IPS-NIHi7 (cell line): ENCODE measurements around the gene DNAJC1.

Source experiments
- DNase-seq: peaks from one replicate; pipeline ENCODE4 v3.0.0; 2012; ENCODE audit warnings: mixed read lengths; ENCODE audit errors: extremely low spot score

Gene DNAJC1

DNA sequence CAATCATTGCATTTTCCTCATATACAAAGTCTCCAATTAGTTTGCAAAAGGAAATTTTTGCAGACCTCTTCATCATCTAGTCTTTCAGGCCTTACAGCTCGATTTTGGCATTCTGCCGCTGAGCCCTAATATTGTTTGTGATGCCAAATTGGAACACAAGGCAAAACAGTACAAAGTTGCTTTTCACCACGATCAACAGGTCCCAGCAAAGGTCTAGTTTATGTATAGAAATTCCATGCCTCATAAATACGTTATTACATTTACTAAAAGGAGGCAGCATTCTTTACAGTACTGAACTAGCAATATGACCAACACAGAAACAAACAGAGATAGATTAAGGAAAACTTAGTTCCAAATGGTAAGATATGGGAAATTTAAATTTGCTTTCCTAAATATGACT, 7.0 kb upstream of the DNAJC1 start:
- no peak for DNase-seq

DNA sequence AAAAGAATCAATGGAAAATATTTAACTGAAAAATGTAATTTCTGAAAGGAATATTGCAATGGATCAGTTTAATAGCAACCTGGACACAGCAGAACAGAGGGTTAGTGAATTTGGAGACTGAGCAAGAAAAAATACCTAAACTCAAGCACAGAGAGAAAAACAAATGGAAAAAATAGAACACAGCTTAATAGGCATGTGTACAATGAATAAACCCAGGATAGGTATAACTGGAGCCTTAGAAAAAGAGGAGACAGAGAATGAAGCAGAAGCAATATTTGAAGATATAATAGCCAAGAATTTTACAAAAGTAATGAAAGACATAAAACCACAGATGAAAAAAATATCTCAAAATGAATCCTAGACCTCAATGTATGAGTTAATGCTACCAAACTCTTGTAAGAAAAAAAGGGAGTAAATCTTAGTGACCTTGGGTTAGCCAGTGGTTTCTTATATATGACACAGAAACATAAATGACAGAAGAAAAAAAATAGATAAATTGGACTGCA, 2.9 kb upstream of the DNAJC1 start:
- DNase-seq, result no peak

DNA sequence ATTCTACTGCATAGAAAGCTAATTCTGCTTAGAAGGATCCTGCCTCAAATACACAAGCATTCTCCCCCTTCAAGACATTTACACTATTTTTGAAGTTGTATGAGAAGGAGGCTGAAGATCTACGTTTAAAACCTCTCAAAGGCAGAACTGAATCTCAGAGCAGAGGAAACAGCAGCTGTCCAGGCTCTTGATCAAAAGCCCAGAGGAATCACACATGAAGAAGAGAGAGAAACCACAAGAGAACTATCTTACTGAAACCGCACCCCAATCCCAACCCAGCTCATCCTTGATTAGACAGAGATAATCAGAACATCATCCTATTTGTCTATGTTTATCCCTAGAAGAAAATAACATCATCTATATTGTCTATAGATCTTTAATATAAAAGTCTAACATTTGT, 2.2 kb upstream of the DNAJC1 start:
- no peak for DNase-seq

DNA sequence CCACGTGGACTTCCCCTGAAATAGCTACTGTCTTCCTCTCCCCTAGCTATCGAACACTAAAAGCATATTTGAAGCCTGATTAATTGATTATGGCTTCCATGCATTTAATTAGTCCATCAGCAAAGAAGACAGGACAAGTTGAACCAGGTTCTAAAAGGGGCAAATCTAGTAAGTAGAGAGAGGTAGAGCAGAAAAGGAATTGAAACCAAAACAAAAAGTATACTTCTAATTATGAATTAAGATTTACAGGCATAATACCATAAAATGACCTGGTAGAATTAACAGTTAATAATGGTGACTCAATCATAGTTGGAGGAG, 393 bp upstream of the DNAJC1 start:
- DNase-seq, result no peak

DNA sequence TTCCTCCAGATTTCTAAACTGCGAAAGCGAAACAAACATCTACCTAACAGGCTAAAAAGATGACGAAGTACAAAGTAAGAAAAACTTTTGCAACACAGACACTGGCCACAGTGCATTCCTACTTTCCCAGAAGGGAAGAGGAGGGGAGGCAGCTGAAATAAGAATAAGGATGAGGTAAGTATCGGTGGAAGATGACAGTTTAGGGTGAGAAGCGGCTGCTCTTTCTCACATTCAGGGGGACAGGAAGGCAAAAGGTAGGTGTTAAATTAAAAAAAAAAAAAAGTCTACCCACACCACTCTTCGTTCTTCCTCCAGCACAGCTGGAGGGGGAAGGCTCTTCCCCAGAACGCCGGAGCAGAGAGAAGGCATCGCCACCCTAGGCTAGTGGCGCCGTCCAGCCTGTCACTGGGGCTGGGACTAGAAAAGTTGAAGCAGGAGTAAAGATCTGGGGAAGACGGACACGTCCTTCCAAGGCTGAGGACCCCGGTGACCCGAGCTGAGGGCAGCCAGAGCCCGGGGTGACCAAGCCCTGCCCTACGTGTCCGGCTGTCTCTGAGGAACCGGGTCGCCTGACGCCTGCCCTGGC, 846 bp downstream of the DNAJC1 start:
- no peak for DNase-seq

DNA sequence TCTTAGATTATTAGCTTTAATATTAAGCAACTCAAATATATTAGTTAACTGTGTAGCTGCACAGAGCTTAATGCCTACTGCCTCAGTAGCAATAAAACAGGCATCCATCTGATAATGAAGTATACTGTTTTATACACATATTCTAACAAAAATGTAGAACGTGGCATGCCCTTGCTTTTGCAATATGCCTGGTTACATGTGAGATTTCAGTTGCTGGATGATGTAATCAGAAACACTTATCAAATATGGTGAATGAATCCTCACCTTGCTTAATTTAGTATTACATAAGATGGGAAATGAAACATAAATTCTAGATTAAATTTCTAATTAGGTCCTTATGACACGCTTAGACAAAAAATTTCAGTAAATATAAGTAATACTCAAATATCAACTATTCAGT, 8.0 kb downstream of the DNAJC1 start:
- DNase-seq, result no peak

DNA sequence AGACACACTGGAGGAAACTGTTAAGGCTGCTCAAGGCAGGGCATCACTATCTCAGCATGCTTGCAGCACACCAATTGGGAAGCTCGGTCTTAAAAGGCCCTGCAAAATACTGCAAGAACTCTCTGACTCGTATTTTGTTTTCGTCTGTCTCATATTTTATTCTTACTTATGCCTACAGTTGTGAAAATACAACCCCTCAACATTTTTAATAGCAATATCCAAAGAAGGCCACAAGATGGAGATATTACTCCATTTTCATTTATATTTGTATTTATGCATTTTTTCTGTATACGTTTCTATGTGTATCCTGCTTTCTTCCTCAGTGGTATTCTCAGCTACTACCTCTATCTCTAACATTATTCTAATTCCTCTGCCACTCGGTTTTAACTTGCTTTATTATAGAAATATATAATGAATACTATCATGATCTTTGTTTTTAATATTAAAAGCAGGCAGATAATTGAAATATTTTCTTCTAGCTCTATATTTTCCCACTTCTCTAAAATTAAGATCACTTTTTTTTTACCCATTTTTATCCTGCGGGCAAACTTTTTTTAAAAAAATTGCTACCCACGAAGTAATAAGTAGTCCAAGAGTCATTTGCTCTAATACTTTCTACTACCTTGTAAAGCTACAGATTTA, 10.0 kb downstream of the DNAJC1 start:
- DNase-seq, result no peak

DNA sequence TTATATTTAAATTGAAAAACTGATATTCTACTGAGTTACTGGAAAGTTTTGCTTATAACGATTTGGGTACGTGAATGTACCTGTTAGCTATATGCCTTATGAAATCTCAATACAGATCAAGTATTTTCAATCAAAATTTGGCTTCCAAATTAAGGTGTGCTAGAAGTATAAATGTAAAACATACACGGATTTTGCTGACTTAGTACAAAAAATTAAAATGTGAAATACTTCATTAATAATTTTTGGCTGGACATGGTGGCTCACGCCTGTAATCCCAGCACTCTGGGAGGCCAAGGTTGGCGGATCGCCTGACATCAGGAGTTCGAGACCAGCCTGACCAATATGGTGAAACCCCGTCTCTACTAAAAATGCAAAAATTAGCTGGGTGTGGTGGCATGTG, 11.7 kb downstream of the DNAJC1 start:
- DNase-seq, result no peak

DNA sequence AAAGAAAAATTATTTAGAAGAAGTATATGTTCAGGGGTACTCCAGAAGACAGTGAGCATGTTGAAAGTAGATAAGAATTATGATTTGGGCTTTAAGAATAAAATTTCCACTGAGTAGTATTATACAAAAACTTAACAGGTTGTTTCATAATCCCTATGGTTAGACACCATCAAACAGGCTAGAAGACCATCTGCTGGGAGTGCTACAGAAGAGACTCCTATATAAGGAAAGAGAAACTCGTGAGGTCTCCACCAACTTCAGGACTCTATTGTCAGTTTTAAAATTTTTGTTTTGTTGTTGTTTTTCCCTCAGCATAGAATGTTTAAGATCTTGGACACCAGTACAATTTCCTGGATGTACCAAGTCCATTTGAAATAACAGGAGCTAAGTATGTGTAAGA, 13.1 kb downstream of the DNAJC1 start:
- DNase-seq, result no peak

DNA sequence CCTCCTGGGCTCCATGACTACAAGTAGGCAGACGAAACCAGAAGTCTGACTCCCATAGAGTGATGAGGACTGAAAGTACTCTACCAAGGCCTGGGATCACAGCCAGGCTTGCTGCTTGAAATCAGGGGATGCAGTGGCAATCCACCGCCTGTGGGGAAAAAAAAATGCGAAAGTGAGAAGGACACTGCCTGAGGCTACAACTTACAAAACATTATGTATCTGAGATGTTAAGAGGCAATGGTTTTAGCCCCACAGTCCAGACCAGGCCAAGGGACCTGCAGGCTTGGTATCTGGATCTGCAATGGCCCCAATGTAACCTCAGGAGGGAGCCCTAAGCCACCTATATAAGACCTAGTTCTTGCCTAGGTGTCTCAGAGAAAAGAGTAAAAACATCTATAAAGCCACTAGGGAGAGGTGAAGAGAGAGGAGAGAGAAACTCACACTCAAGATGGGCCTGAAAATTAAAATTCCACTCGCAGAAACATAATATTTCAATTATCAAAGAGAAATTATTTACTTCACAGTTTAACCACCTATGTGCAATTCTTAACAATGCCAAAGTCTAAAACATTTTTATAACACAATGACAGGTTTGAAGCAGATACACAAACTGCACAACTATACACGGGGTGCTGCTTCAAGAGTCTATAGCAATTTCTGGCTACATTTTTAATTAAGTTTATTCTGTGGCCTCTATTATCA, 13.9 kb downstream of the DNAJC1 start:
- peak; percentile 75 for DNase-seq

DNA sequence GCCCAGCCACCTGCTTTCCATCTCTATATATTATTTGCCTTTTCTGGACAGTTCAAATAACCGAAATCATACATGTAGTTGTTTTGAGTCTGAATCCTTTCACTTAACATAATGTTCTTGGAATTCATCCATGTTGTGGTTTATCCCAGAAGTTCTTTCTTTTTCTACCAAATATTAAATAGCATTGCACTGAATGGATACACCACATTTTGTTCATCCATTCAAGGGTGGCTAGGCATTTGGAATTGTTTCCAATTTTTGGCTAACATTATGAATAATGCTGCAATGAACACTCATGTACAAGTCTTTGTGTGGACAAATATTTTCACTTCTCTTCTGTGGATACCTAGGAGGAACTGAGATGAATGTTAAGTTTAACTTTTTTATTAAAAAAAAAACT, 18.0 kb downstream of the DNAJC1 start:
- DNase-seq, result no peak

DNA sequence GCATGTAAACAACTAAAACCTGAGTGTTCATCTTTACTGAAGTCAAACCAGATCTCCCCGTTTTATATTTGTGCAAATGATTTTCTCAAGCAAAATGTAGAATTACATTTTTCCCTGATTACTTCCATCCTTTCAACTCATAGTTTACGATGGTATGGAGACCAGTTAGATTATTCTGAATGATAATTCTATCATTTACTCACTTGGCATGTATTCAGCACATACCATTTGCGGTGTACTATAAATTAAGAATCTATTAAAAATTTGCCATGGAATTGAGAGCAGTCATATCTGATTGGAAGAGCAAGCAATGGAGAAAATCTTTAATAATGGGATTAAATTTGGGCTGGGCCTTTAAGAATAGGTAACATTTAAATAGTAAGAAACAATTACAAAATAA, 22.4 kb downstream of the DNAJC1 start:
- no peak for DNase-seq

DNA sequence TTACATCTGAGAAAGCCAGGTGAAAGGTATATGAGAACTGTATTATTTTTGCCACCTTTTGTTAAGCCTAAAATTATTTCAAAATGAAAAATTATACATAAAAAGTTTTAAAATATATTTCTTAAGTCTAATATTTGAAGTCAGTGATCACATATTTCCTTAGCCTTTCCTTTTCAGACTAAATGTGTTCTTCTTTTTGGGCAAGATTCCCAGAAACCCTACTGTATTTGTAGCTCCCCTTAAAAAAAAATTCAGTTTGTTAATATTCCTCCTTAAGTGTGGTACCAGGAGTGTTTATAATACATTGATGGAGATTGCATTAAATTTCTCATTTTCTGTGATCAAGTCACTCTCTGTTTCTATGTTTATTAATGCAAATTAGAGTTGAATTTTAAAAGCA, 22.8 kb downstream of the DNAJC1 start:
- DNase-seq, result no peak

DNA sequence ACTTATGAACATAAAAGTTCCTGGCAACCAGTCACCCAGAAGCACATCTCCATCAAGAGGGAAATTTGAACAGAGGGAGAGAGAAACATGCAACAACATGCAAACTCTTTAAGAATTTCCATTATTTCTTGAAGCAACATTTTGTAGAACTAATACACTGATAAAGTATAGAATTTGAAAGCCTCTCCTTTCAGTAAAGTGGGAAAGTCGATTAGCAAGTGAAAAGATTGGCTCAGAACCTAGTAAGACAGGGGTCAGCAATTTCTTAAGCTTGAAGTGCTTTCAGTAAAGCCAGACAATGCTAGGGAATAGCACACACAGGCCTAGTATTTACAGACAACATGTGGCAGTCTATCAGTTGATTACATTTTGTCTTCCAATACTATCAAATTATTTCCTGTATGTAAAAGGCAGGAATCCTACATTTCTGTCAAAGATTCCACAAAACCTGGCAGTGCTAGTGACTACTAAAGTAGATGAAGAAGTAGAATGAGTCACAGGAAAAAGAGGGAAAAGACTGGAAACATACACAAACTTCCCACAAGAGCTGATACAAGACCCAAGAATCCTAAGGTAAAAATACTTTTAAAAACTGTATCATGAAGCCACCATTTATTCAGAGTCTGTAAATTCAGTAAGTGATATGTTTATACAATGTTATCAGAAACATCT, 25.2 kb downstream of the DNAJC1 start:
- no peak for DNase-seq

DNA sequence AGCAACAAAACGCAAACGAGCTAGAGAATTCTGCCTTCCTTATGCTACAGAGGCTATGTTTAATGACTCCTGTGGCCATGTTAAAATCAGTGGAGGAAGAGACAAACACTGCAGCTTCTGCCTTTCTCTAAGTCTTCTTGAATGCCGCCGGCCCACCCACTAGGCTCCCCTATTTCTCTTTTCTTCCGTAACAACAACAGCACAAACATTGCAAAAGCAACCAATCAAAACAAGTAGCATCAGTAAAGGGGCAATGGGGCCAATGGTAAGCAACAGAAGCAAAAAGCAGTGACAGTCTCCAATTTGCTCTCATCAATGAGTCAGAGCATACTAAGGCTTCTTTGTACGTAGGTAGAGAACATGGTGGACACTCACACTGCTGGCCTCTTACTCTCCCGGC, 26.8 kb downstream of the DNAJC1 start:
- DNase-seq, result peak; percentile 14

DNA sequence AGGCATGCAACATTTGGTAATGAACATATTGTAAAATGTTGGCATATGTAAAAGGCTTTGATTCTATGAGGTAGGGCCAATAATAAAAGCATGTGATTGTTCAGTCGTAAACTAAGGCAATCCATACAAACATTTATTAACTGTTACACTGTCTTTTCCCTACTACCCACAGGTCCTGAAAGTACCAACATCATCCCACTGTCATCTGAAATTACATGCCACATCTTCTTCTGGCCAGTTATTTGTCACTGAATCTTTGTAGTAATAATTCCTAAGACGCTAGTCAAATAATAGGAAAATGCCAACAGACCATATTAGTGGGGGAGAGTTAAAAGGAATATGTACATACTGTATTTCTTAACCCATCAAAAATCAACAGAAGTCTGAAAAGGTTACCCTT, 27.2 kb downstream of the DNAJC1 start:
- DNase-seq, result no peak

DNA sequence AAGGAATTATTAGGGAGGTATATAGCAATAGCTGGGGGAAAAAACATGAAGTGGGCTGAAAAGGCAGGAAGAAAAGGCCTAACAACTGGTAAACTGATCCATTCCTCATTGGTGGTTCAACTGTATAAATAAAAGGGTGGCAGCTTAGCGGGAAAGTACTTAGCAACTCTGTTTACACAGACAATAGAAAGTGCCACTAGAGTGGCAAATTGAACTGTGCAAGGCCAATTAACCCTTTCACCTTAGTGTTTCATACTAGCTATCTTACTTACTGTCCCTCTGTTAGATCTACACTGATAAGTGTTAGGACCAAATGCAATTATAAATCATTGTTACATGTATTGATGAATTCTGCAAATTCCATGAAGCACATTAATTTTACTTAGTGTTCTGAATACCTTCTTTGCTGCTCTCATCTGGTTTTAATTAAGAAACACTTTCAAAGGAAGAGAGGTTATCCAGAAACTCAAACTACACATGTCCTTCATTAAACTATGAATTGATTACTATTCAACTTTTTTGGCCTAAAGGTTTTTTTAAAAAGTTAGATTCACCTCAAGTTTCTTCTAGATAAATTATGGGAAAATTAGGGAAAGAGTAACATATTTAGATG, 28.0 kb downstream of the DNAJC1 start:
- no peak for DNase-seq

DNA sequence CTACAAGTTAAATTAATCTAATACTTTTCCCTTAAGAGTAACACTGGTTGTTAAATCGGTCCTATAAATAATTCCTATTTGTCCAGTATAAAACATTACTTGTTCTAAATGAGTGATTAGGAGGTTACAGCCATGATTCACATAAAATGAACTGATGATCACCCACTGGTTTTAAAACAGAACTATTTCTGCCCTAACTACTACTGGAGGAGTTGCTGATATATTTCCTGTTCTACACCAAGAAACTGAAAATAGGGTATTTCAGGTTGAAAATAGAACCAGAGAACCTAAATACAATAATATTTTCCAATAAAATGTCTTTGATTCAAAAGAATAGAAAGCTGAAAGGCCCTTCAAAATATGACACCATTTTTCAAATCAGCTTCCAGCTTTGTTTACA, 30.9 kb downstream of the DNAJC1 start:
- DNase-seq, result no peak

DNA sequence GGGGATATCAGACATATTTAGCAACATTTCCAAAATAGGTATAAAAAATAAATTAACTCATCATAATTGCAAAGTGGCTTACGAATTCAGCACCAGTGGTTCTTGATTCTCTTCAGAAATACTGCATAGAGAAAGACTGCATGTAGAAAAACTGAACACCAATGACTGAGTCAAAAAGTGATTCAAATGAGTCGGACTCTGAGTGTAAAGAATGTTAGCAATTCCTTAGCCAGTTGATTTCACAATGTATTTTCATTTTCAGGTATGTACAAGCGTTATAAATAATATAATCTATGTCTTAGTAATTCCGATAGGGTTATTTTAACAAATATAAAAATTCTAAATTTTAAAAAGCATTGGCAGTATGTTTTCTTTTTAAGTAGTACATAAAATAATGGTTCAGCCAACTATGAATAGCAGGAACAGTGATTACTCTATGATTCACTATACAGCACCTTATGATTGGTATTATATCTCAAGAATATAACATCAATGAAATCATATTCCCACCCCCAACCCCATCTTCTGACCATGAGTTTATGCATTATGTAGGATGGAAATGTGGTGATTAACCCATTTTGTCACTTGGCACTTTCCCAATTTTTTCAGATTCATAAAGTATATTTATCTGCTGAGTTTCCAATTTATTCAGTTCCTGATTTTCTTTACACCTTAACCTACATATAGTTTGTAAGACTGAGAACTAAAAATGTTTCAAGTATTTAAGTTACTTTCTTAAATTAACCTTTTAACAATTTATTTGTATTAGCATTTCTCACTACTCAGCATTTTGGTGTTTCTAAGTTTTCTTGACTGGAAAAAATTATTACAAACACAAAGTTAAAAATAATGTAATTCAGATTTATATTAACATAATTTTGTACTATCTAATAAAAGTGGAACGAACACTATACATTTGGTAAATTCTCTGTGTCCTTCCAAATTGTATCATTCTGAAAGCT, 33.9 kb downstream of the DNAJC1 start:
- DNase-seq, result no peak

DNA sequence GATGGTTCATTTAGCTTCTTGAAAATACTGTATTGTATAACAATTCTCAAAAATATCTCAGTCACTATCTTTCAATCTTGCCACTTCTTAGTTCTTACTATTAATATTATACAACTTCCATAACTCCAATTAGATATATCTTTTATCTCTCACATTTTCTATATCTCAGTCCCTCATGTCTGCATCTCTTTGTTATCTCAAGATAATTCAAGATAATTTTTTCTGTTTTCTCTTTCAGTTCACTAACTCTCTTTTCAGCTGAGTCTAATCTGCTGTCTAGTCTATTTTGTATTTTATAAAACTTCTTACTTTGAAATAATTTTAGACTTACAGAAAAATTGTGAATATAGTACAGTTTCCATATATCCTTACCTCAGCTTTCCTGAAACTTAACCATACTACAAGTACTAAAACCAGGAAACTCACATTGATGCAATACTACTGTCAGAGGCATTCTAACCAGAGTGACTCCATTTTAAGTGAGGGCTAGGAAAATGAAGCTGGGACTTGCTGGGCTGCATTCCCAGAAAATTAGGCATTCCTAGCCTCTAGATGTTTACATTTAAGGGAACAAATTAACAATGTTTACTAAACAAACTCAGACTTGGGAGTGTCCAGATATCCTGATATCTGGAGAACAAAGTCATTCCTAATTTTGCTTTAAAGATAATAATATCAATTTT, 38.4 kb downstream of the DNAJC1 start:
- no peak for DNase-seq

DNA sequence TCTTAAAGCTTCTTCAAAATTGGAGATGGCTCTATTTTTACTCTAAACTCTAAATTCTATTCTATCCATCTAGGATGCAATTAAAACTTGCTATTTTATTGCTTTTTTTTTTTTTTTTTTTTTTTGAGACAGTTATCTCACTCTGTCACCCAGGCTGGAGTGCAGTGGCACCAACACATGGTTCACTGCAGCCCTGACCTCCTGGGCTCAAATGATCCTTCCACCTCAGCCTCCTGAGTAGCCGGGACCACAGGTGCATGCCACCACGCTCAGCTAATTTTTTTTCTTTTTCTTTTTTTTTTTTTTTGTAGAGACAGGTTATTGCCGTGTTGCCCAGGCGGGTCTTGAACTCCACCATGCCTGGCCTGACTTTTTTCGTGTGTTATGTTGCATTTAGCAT, 41.2 kb downstream of the DNAJC1 start:
- no peak for DNase-seq
